GM19351 (cell line): ENCODE measurements around the gene SEPTIN8.

Source experiments
- ATAC-seq: cut with Tn5 transposase; IDR thresholded peaks from one replicate; pipeline ENCODE4 v1.9.1; 2021; ENCODE audit warnings: mild to moderate bottlenecking, moderate library complexity; ENCODE audit not compliant: unreplicated experiment

SEPTIN8 gene, protein sequence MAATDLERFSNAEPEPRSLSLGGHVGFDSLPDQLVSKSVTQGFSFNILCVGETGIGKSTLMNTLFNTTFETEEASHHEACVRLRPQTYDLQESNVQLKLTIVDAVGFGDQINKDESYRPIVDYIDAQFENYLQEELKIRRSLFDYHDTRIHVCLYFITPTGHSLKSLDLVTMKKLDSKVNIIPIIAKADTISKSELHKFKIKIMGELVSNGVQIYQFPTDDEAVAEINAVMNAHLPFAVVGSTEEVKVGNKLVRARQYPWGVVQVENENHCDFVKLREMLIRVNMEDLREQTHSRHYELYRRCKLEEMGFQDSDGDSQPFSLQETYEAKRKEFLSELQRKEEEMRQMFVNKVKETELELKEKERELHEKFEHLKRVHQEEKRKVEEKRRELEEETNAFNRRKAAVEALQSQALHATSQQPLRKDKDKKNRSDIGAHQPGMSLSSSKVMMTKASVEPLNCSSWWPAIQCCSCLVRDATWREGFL

DNA sequence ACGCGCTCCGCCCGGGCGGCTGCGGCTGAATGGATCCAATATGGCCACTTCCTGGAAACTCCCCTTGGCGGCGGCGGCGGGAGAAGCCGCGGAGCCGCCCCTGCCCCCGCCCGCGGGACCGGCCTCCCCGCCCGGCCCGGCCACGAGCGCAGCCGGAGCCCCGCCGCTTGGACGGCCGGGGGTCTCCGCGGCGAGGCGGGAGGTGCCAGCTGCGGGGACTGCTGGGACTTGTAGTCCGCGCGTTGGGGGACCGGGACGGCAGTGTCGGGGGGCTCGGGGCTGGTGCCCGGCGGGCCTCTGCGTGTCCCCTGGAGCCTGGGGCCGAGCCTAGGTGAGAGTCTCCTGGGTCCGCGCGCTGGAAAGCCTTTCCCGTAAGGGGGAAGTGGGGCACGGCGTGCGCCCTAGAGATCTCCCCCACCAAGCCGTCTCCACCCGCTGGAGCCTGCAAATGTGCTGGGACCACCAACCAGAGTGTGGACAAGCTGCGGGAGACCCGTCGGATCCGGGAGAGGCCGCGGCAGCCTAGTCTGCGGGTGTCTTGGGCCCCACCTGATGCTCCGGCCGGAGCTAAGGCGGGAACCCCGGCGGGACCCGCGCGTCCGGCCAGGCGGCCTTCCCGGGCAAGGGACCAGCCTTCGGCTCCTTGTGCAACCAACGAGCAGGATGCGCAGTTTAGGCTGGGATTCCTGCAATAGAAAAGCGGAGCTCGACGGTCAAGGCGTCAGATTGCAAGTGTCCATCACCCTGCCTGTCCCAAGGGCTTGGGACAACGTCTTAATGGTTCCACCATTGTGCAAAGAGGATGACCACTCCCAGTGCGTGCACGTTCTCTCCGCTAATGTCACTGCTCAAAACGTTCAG is at the start of gene SEPTIN8:
Gene SEPTIN8 (minus strand): TSS at position 31 of the 861 bp plus-strand sequence. CDS start 102 bp downstream, outside the sequence.
- peak; percentile 51 for ATAC-seq

DNA sequence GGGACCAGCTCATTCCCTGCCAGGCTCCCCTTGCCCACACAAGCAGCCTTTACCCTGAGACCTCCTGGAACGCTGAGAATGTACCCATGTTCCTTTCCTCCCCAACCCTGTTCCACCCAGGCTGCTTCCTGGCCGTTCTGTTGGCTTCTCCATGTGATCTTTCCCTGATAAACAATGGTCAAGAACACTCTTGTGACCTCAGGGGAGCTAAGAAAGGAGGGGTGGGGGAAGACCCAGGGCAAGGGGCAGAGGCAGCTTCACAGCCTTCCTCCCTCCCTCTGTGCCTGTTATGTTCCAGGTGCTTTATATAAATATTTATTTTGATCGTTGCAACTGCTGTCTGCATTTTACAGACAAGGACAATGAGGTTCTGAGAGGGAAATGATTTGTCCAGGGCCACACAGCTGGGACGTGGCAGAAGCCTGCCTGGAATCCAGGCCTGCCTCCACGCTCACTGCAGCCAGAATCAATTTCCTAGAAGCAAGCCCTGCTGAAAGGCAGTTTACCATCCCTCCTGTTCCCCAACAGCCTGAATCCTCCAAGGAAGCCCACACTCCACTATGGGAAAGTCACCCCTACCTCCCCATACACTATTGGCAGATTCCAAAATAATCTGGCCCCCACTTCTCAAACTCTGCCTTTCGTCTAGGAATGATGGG is 49.5 kb upstream of the SEPTIN8 start:
- no peak for ATAC-seq

DNA sequence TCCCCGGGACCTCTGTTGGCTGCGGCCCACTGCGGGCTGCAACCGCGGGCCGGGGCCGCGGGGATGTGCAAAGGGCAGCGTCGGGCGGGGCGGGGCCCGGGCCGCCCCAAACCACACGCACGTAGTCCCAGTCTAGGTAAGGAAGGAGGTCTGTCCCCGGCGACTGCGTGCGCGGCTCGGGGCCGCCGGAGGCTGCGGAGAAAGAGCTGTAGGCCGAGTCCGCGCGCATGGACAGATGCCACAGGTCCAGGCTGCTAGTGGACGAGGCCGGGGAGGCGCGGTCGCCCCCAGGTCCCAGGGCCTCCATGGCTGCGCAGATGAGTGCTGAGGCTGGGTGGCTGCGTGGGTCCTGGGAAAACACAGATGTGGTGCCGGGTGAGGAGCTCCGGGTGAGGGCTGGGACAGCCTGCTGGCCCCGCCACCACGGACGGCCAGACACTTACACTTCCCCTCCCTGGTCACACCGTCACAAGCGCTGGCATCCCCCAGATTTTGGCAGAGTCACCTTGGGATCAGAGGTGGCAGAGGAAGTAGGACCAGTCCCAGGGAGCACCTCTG is 48.9 kb upstream of the SEPTIN8 start:
- ATAC-seq = no peak

DNA sequence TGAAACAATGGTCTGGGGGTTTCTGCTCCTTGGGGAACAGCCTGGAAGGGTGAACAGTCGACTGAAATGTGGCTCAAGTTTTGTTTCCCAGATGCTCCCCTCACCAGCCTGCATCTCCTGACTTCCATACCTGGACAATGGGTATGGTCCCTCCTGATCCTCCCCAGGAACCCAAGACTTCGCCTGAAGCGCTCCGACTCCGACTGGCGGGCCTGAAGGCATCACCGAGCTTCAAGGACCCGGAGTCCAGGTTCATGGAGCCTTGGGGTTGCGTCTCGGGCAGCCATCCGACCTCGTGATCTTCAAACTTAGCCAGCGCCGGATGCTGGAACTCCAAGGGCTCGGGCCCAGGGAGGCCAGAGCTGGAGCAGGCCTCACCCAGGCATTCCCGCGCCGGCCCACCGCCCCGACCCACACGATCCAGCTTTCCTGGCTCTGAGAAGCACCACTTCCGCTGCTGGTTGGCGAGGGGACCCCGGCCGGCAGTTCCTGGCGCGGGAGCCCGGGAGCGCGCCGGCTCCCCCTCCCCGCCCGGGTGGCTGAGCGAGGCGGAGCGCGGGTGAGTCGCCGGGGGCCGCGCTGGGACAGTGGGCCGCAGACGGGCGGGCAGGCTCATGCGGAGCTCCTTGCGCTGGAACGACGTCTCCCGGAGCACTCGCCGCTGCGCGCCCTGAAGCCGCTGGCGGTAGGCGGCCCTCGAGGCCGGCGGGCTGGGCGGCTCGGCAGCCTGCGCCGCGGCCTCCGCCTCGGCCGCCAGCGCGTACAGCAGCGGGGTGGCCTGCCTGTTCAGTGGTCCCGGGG is 48.2 kb upstream of the SEPTIN8 start:
- no peak for ATAC-seq

DNA sequence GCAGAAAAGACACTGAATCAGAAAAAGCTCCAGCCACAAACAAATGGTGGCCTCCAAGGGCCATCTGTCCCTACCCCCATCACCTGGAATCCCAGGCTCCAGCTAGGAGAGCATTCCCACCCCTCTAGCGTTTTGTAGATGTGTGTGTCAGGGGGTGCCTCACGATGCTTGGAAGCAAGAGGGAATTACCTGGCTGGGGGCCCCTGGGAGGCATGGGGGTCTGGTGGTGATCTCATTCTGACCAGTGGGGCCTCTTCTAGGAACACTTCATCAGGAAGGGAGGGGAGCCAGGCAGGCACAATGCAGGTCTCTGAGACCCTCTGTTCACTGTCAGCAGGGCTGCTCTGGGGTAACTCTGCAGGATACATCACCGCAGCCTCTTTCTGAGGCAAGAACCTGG is 47.4 kb upstream of the SEPTIN8 start:
- ATAC-seq = no peak

DNA sequence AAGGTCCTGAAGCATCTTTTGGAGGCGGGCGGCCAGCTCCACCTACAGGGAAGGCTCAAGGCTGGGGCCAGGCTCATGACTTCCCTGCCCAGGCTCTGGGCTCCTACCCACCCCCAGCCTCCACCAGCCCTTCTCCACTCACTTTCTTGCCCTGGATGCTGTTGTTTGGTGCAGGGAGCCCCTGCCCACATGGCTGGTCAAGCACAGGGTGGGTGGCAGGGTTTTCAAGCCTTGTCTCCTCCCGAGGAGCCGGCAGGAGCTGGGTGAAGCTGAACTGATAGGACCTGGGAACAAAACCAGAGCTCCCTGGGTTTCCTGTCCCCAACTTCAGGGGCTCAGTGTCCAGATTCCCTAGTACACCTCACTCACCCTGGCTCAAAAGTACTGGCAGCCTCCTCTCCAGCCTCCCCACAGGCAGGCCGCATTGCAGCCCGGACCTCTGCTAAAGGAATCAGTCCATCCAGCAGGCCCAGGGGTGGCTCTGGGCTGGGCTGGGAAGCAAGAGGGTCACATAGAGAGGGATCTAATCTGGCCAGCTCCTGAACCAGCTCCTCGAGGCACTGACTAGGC is 46.5 kb upstream of the SEPTIN8 start:
- ATAC-seq = no peak

DNA sequence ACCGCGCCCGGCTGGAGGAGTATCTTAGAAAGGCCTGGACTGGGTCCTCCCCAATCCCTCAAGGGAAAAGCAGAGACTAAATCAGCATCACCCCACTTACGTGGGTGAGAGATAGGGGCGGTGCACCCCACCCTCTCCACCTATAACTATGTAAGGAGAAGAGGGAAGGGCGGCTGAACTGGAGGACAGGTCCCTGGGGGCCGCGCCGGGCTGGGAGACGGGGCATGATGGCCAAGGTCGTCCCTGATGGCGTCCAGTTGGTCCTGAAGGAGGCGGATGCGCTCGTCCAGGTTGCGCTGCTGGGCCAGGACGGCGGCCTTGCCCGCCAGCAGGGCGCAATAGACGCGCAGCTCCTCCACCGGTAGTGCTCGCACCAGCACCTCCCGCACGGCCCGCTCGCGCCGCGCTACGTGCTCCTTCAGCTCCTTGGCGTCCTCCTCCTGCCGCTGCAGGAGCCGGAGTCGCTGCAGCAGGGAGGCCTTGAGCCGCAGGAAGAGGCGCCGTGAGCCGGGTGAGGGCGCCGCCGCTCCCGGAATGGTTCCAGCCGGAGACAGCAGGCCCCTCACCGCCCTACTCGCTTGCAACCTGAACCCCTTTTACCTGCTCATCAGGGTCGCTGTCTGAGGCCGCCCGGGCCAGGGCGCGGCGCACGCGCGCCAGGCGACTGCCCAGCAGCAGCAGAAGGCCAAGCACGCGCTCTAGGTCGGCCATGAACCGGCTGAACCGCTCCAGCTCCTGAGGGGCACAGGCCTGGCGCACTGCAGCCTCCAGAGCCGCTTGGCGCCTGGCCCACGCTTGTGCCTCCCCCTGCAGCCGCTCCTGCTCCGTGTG is 45.8 kb upstream of the SEPTIN8 start:
- no peak for ATAC-seq

DNA sequence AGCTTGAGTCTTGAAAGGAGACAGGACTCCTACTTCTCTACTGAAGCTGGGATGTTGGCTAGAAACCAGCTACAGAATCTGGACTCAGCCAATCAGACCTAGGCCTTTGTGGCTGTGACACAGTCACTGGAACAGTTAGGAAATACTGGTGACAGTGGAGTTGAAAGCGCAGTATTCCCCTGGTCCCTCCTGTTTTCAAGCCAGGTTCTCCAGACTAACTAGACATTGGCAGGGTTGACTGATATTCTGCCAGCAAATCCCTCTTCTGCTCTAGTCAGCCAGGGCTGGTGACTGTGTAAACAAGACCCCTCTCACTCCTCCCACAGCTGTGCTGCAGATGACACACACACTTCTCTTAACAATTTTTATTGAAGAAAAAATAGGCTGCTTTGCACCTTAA is 44.8 kb upstream of the SEPTIN8 start:
- no peak for ATAC-seq

DNA sequence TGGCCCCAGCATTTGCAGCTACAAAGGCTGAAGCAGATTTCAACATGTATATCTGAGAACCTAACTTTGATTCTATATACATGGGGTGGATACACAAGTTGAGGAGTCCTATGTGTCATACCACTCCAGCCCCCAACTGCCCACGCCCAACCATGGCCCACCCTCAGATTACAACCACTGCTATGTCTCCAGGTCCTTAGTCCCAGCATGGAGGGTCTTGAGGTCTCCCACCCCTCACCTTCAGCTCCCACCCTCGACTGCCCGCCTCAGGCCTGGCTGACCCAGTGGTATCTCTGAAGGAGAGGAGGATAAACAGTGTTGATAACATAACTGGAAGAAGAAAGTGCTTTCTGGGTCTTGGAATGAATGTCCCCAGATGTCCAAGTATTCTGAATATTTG is 44.3 kb upstream of the SEPTIN8 start:
- no peak for ATAC-seq

DNA sequence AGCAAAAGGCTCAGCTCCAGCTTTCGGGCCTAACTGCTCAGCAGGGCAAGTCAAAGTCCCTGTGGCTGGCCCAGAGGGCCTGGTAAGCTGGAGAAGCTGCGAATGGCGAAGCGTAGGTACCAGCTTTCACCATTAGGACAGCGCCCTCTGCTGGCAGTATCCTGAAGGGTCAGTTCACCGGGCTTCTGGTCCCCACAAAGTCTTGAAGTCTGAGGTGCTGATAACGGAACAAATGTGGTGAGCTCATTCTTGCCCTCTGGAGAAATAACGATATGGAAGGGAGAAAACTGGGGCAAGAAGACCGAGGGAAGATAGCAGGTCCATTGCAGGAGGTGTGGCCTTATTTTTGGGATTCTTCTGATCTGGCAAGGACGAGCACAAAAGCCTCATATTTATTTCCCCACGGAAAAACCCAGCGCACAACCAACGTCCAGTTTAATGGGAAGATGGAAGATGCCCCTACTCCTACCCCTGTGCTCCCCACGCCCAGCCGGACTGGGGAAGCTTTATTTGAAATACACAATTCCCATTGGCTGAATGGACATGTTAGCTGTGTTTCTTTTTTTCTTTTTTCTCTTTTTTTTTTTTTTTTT is 43.2 kb upstream of the SEPTIN8 start:
- ATAC-seq = peak; percentile 88

DNA sequence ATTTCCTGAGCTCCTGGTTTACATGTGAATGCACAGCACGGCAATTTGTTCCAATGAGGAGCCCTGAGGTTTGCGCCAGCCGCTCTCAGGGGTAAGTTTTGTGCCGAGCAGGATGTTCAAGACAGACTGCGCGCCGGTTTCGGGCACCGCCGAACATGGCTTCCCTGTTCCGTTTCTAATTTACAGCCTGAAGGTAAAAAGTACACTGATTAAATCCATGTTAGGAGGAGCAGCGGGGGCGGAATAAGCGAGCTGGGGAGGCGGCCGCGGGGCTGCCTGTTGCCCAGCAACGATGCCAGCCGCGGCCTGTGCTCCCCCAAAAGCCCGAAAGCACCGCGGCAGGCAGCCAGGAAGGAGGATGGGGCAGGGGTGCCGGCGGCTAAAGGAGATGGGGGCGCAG is 42.4 kb upstream of the SEPTIN8 start:
- no peak for ATAC-seq

DNA sequence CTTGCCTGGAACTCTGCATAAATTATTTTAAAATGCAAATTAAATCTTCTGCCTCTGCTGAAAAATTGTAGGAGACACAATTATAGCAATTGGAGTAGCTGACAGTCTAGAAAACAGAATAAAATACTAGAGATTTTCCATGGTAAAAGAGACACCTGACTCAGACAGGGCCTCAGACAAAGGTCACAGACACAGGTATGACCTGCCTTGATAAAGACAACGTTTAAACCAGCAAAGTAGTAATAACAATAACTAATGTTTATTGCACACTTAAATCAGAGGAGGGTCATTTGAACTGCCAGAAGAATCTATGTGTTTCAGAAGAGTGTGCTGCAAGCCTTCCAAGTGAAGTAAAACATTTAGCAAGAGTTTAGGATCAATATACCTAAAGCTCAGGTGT is 40.0 kb upstream of the SEPTIN8 start:
- ATAC-seq = no peak

DNA sequence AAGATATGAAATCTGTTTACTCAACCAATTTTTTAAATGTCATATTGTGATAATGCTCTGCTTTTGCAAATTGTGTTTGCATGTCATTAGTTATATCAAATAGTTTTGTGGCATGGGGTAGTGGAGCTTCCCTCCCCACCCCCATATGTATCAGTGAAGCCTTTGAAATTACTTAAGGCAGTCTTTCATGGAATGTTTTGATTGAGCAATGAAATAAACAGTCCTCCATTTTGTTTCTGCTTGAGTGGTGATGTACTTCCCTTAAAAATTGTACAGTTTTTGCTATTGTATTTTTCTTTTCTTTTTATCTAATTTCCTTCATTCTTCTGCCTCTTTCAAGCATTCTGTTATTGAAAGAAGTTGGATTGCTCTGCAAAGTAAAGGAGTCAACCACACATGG is 39.5 kb upstream of the SEPTIN8 start:
- no peak for ATAC-seq

DNA sequence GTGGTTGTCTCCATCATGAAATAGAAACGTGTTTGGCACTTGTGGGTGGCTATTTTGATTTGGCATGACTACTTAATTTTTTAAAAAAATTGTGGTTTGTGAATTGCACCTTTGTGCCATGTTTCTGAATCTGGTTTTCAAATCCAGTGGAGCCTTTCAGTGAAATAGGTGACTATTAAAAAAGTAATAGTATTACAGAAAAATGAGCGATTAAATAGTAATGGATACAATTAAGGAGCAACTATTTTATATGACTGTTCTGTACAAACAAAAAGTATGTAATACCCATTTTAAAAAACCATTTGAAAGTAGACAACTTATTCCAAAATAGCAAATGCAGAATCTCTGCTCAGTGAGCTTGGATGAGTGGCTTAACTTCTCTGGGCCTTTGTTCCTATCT is 39.0 kb upstream of the SEPTIN8 start:
- no peak for ATAC-seq

DNA sequence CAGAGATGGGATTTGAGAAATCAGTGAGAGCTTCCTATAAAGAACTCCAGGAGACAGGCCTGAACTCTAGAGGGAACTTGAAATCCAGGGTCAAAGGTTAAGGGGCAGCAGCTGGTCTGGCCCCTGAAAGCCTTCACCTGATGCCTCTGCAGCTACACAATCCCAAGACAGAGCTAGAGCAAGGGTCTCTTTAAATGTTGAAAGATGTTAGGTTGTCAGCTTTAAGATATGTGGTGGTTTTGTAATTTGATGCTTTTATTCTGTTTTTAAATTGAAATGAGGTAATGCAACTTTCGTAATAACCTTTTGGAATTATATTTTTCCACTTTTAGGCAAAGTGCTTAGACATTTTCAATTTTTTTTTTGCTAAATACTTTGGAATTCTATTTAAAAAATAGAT is 38.4 kb upstream of the SEPTIN8 start:
- no peak for ATAC-seq

DNA sequence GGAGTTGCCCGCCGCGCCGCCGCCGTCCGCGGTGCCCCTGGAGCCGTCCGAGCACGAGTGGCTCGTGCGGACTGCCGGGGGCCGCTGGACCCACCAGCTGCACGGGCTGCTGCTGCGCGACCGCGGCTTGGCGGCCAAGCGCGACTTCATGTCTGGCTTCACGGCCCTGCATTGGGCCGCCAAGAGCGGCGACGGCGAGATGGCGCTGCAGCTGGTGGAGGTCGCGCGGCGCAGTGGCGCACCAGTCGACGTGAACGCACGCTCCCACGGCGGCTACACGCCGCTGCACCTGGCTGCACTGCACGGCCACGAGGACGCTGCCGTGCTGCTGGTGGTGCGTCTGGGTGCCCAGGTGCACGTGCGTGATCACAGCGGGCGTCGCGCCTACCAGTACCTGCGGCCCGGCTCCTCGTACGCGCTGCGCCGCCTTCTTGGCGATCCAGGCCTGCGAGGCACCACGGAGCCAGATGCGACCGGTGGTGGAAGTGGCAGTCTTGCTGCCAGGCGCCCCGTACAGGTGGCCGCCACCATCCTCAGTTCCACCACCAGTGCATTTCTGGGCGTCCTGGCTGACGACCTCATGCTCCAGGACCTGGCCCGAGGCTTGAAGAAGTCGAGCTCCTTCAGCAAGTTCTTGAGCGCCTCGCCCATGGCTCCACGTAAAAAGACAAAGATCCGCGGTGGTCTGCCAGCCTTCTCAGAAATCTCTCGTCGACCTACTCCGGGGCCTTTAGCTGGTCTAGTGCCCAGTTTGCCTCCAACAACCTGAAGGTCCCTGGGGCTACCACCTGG is 37.7 kb upstream of the SEPTIN8 start:
- no peak for ATAC-seq

DNA sequence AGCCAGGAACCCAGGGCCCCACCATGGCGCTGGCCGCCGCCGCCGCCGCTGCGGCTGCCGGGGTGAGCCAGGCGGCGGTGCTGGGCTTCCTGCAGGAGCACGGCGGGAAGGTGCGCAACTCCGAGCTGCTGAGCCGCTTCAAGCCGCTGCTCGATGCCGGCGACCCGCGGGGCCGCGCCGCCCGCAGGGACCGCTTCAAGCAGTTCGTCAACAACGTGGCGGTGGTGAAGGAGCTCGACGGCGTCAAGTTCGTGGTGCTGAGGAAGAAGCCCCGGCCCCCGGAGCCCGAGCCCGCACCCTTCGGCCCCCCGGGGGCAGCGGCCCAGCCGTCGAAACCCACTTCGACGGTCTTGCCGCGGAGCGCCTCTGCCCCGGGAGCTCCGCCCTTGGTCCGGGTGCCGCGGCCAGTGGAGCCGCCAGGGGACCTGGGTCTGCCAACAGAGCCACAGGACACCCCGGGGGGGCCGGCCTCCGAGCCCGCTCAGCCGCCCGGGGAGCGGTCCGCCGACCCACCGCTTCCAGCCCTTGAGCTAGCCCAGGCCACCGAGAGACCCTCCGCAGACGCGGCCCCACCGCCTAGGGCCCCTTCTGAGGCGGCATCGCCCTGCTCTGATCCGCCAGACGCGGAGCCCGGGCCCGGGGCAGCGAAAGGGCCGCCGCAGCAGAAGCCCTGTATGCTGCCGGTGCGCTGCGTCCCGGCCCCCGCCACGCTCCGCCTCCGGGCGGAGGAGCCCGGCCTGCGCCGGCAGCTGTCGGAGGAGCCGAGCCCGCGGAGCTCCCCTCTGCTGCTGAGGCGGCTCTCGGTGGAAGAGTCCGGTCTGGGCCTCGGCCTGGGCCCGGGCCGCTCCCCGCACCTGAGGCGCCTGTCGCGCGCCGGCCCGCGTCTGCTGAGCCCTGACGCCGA is 36.8 kb upstream of the SEPTIN8 start:
- no peak for ATAC-seq
